HG02759 (cell line): ENCODE measurements around the gene AHNAK2.

Experiments used
- ATAC-seq: cut with Tn5 transposase; IDR thresholded peaks from one replicate; pipeline ENCODE4 v1.9.1; 2021; ENCODE audit warnings: mild to moderate bottlenecking, moderate library complexity; ENCODE audit not compliant: unreplicated experiment

Gene AHNAK2

DNA sequence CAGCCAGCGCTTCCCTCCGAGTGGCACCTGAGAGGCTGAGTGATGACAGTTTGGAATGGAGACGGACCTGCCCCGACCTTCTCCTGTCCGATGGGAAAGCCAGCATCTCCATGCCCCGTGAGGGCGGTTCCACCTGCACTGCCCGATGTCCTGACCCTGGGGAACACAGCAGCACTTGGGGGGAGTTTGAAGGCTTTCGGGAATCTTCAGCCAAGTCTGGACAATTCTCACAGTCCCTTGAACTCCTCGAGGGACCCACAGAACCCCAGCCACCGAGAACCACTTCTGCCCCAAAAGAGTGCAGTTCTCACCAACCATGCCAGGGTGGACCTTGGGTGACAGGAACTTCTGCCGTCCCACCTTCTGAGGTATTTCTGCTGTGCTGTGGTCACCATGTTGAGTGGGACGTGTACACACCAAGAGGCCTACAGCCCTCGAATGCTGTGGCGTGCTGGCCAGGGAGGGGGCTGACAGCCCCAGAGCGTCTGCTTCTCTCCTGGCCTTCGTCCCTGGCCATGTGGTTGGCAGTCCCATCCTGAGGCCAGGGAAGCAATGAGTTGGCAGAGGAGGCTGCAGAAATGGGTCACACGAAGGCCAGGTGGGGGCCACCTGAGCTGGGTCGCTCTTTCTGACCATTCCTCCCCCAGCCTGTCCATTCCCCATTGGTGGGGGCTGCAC, 8.5 kb upstream of the AHNAK2 start:
- ATAC-seq: no peak

DNA sequence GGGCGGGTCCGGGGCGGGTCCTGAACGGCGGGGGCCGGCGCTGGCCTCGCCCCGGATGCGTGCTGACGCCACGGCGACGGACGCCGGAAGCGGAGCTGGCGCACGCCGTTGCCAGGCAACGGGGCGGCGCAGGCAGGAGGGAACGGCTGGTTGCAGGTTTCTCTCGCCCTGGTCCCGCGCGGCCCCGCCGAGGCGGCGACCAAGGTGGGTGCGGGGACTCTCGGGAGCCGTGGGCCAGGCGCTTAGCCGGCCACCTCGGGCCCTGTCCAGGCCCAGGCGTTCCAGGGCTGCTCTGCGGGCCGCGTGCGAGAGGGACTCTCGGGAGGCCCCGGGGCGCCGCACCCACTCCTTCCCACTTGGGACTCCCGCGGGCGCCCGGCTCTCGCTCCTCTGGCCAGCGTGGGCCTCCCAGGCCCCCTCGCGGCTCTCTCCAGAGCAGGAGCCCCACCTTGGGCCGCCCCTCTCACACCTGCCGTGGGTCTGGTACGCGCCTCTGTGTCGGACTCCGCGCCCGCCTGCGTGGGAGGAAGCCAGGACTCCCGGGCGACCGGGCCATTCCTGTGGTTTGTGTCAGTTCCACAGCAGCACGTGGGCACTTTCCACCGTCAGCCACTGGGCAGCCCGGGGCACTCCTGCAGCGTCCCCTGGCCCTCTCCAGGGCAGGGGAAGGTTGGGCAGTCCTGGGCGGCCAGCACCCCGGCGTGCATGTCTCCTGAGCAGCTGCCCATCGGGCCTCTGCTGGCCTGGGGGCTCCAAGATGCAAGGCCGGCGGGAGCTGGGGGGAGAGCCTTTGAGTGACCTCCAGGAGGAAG, 7.7 kb upstream of the AHNAK2 start, which contains the start of gene CLBA1:
TSS of gene CLBA1 (plus strand) at position 114 of the 812 bp plus-strand sequence. CDS start at position 758, 644 bp downstream.
- peak; percentile 97 for ATAC-seq

DNA sequence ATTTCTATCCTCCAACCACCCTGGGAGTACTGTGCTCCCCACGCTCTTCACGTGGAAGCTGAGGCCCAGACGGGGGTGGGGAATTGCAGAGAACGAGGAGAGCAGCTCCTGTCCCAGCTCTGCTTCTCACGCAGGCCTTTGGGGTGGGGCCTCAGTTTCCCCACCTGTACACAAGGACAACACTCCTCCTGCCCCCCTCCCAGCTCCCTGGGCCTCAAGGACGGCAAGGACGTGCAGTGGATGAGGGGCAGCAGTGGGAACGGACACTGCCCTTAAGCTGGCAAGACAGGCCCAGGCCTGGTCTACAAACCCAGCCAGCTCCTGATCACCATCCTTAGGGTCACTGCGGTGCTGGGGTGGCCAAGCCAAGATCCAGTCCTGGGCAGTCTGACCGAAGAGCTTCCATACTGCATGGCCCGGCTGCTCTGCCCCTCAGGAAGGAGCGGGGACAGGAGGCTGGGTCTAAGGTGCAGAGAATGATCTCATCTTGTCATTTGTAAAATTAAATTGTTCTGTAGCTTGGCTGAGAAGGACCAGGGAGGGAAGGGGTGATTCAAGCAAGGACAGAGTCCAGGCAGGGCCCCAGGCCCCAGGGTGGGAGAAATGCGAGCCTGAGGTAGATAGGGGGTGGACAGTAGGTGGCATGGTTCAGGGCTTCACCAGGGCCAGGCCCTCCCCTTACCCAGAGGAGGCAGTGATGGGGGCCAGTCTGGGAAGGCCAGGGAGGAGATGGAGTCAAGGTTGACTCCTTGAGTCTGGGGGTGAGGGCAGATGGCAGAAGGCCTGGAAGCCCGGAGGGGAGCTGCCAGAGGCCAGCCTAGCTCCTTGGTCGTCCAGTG, 6.1 kb upstream of the AHNAK2 start:
- ATAC-seq: no peak

DNA sequence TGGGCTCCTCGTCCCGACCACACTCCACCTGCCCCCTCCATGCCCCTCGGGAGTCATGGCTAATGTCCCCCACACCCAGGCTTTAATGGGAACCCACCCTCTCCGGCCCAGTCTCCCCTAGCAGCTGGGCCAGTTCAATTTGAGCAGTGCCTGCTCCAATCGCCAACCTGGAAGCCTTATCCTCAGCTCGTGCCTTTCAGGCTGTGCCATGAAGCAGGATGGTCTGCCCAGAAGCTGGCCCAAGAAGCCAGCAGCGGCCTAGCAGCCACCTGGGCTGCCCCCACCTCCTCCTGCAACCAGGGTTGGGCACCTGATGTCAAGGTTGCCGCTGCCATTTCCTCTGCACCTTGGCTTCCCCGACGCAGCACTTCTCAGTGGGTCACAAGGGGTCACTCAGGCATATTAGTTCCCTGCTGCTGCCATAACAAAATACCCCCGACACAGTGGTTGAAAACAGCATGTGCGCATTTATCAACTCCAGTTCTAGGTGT, 5.1 kb upstream of the AHNAK2 start:
- ATAC-seq: no peak

DNA sequence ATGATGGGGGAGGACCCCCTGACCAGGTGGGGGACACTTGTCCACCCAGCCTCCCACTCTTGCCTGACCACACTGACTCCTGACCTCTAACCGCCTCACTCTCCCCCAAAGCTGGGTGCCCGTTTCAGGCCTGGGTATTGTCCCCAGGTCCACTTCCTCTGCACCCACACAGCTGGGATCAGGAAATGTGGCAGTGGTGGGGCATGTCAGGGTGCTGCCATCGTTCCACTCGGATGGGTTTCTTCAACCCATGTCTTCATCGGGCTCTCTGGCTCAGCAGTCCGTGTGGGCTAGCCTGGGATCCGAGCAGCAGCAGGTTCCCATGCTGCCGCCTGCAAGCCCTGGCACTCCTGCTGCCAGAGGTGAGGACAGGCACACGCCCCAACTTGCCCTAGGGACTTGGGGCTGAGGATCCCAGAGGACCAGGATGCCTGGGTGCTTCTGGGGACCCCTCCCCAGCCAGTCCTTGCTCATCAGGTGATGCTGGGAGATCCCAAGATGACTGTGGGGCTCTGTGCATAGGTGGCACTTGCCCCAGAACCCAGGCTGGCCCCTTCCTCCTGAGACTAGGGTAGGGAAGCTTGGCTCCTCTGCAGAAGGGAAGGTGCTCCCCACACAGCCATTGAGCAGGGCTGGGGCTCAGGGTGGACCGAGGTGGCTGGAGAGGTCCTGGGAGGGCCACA, 4.5 kb upstream of the AHNAK2 start:
- no peak for ATAC-seq

DNA sequence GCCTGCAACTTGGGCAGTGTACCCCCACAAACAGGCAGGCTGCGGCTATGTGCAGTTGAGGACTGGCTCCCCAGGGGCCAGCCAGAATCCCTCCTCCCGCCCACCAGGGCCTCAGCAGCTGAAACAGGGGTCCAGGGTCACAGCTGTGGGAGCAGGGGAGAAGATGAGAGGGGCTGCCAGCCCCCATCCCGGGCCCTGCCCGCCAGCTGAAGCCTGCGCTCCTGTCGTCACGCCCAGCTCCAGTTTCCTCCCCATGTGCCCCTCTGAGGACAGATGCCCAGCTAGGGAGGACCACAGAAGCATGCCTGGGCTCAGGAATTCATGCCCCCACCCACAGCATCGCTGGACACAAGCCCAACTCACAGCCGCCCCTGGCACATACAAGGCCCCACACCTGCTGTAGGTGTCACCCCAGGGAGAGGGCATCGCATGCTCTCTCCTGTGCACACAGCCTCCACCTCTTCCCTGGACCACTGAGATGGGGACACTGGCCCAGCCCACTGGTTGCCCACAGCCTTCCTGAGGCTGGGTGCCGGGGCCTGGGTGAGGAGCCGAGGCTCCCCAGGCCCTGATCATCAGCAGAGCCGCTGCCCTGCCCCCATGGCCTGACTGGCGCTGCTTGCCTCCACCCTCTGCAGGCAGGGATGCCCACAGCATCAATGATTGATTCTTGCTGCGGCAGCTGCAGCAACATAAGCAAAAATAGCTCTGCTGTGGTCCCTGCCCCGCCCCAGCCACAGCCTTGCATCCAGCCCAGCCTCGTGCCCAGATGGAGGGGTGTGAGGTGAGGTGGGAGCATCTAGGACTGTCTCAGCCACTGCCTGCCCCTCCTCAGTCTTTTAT, 3.7 kb upstream of the AHNAK2 start:
- no peak for ATAC-seq

DNA sequence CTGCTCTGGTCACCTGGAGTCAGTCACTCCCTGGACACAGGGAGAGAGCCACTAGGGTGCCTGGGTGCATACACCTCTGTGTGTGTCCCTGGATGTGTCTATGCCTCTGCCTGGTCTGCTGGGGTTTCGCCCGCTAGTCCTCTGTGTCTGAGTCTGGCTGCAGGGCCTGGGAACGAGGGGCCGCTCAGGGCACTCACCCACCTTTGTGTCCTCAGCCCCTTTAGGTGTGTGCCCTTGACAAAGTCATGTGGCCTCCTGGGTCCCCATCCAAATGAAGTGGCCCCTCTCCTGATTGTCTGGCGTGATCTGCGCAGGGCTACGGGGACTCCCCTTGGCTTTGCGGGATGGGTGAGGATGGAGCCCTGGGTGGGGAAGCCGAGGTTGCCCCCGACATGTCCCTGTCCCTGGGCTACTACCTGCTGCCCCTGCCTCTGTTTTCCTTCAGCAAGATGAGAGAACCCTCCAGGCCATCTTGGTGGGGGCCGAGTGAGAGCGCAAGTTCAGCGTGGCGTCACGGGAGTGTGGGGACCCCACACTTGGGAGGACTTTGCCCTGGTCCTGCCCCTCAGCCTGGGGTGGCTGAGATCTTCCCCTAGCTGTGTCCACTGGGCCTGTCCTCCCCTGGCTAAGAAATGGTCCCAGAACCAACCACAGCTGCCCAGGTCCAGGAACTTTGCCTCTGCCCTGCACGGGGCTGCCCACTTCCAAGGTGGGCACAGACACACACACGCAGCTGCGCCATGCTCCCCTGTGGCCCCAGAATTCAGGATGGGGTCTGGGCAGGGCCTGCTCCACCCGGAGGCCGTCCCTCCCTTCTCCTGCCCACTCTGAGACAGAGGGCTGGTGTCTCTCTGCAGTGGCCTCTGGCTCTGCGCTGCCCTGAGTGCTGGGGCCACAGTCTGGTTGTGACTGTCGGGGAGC, 2.7 kb upstream of the AHNAK2 start:
- ATAC-seq: no peak

DNA sequence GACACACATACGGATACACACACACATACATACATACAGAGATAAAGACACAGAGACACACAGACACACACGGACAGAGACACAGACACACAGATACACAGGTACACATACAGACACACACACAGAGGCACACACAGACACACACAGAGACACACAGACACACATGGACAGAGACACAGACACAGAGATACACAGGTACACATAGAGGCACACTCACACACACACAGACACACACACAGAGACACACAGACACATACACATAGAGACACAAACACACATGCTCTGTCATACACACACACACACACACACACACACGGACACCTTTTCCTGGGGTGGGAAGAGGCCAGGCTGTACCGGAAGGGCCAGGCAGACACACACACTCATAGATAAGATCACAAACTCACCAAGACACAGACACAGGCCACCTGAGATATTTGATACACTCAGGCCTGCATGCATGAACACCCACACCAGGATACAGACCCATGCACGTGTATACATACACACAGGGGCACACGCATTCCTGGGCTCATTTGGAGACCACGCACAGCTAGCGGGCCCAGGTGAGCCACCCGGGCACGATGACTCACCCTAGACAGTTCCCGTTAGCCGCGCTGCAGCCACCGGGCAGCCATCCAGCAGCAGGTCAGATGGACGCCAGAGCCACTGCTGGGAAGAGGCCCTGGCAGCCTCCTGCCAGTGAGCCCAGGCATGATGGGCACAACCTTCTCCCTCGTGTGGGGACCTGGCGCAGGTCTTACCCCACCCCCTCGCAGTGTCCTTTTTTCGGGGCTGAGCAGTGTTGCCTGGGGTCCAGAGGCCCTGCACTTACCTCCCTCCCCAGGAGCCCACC, 1.8 kb upstream of the AHNAK2 start:
- no peak for ATAC-seq

DNA sequence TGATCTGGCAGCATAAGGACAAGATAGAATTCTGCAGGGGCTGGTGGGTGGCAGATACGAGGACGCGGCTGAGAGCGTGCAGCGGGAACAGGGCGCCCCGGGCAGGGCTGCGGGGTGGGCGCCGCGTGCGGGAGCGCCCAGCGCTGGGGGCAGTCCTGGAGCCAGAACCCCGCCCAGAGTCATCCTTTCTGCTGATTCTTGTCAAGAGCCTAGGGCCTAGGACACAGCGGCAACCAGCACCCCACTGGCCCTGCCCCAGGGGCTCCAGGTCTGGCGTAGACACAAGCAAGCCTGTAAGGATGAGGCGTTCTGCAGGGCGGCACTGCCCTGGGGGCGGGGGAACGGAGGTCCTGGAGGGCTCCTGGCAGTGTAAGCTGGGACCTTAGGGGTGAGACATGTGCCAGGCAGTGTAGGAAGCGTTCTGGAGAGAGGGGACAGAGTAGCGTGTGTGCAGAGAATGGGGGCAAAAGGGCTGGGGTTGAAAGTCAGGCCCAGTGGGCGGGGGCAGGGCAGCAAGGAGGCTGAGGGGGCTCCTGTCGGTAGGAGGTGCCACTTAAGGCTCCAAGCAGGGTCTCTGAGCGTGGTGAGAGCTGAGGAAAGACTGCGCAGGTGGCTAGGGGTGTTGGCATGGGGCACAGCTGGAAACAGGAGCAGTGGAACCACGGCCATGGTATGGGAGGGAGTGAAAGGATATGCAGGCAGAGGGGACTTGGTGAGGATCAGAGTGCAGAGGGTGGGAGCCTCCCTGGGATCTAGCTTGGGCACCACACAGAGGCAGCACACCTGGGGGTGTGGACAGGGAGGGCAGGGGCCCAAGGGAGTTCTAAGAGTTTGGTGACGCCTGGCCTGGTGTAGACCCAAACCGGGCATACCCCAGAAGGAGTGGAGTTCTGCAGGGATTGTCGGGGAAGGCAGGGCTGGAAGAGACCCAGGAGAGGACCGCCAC, 845 bp upstream of the AHNAK2 start:
- ATAC-seq: no peak

DNA sequence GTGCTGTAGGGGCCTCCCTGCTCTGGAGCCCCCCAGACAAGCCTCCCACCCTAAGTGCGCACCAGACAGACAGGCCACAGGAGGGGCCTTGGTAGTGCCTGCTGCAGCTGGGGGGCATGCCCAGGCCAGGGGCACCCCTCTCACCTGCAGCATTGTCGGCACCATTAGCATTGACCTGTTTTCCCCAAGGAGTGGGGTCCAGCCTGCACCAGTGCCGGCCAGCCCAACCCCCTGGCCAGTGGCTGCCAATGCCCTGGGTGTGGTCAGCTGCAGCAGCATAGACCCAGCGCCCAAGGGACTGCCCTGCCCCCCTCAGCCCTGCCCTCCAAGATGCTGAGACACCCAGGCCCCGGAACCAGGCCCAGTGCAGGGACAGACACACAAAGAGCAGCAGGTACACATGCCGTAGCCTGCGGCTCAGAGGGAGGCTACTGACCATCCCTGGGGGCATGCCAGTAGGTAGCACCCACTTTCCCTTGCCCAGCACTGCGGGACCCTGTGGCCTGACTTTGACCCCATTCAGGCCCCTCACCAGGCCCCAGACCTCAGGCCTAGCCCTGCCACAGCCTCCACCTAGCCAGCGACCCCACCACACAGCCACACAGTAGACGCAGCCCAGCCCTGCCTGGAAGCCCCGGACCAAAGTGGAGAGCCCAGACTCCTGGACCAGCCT, 1.0 kb downstream of the AHNAK2 start:
- ATAC-seq: no peak

DNA sequence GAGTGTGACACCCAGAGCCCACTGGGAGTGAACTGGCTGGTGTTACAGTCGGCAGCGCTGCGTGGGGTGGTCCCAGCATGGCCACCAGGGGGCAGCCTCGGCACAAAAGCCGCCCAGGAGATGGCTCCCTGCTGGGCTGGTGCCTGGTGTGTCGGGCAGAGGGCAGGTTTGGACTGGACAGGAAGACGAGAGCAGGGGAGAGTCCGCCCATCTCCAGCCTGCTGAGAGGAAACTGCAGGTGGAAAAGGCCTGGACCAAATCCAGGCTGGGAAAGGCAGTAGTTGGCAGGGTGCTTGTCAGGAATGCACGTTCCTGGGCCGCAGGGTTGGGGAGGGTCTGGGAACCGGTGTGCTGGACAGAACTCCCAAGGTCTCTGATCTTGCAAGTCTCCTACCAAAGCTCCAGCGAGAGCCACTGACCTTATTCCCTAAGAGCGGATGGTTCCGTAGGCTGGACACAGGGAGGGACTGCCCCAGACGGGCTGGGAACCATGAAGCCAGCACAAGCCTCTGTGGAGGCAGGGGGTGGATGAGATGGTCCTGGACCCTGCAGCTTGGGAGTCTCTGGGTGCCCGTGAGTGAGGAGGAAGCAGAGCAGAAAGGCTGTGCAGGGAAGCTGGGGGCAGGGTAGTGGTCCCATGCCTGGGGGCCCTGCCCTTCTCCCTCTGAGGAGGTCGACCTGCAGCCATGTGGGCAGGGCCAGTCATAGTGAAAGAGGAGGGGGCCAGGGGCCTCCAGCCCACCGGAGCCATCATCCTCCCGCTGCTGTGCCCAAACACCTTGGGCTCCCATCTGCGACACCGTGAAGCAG, 1.8 kb downstream of the AHNAK2 start:
- ATAC-seq: no peak

DNA sequence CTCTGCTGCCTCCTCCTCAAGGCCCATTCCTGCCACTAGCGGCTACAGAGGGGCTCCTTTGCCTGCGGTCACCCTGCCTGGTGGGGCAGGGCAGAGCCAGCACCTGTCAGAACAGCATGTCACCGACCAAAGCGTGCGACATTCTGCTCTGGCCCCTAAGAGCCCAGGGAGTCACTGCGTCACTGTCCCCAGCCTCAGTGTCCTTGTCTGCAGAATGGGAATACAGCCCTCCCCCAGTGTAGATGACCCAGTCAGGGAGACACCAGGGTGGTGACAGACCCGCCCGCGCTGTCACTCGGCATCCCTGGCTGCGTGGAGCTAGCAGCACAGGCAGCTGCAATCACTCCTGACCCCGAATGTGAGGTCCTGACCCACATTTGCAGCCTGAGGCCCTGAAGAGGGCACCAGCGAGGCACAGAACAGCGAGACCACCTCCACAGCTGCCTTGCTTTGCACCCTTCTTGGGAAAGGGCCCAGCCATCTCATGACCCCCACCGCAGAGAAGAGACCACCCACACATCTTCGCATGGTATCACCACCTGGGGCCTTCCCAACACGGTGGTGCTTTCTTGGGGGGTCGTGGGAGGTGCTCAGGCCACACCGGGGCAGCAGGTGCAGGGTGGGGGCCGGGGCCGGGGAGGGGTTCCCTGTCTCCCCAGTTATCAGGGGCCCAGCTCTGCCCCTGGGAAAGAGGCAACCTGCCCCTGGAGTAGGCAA, 2.5 kb downstream of the AHNAK2 start:
- ATAC-seq: no peak

DNA sequence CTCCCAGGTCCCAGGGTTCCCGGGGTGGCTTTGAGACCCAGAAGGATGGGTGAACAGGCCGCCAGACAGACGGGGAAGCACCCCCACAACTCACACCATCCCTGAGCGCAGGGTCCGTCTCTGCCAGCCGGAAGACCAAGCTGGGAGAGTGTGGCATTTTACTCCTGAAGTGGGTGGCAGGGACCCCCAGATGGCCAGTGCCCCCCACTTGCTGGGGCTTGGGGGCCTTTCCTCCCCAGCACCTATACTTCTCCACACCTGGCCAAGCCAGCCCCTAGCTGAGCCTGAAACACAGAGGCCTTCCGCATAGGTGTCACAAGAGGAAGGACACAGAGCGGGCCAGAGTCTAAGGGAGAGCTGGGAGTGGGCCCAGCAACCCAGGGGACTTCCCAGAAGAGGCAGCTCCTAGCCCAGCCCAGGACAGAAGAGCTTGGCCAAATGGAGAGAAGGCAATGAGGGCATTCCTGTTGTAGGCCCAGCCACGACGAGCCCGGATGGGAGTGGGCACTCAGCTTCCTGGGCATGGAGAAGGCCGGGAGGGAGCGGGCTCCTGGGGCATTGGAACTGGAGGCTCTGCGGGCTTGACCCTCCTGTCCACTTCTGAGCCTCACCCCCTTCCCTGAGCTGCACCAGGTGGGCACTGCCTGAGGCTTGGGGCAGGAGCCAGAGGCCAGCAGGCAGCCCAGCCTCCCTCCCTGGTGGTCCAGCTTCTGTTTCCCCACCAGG, 3.3 kb downstream of the AHNAK2 start:
- ATAC-seq: no peak

DNA sequence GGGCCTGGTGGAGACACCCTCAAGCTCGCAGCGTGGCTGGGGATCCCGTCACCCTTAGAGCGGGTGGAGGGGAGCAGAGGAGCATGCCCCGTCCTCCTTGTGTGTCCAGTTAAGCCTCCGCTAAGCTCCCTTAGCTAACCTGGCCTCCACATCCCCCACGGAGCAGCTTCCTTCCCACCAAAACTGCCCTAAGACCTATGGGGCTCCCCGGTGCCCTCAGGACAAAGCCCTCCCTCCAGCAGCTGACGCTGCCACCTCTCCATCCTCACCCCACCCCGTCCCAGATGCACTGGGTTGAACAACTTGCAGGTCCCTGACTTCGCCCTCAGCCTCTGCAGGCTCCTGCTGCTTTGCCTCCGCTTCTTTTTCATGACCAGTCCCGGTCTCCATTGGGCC, 4.0 kb downstream of the AHNAK2 start:
- no peak for ATAC-seq
